Heart right ventricle (tissue), 16 donors: ENCODE data around the gene ABHD2. TPM values are rescaled to one million over a fixed set of nuclear protein-coding genes. Genes with fewer than 3 reads are reported as not detected.

Experiments used
- ATAC-seq, 8 donors: fragments of 200-7000 bp; cut with Tn5 transposase; one replicate each; pipeline ENCODE4 v1.9.1; 2020; ENCODE audit warnings: mild to moderate bottlenecking in 8 of 8, moderate library complexity in 8 of 8, moderate number of reproducible peaks in 1 of 8
- DNase-seq, 2 donors: peaks; one replicate each; pipeline ENCODE4 v3.0.0-alpha.2; 2020
- H3K27ac ChIP-seq, 10 donors: fragments of 200-600 bp; sonication (generic) in 2 of 10; one replicate each; pipeline versions ENCODE4 v1.5.0 to v1.8.0; 2020 to 2022; ENCODE audit warnings: mild to moderate bottlenecking in 3 of 10
- H3K27me3 ChIP-seq, 7 donors: fragments of 200-600 bp; one replicate each; pipeline ENCODE4 v1.8.0; 2021 to 2022; ENCODE audit warnings: mild to moderate bottlenecking in 2 of 7
- H3K36me3 ChIP-seq, 9 donors: fragments of 200-600 bp; sonication (generic) in 1 of 9; one replicate each; pipeline versions ENCODE4 v1.5.0 to v1.8.0; 2020 to 2022; ENCODE audit warnings: mild to moderate bottlenecking in 2 of 9
- H3K4me1 ChIP-seq, 9 donors: fragments of 200-600 bp; sonication (generic) in 1 of 9; one replicate each; pipeline versions ENCODE4 v1.5.0 to v1.8.0; 2020 to 2022; ENCODE audit warnings: mild to moderate bottlenecking in 4 of 9
- H3K4me3 ChIP-seq, 10 donors: fragments of 200-600 bp; sonication (generic) in 2 of 10; one replicate each; pipeline versions ENCODE4 v1.5.0 to v1.8.0; 2020 to 2022; ENCODE audit warnings: mild to moderate bottlenecking in 7 of 10, moderate library complexity in 2 of 10
- H3K9me3 ChIP-seq, 11 donors: fragments of 200-600 bp in 10 of 11; sonication (generic) in 2 of 11; one replicate each; pipeline versions ENCODE4 v1.5.0 to v1.8.0; 2013 to 2022; ENCODE audit warnings: mild to moderate bottlenecking in 2 of 11, control low read depth in 1 of 11, moderate library complexity in 1 of 11
- WGBS, 2 donors: extraction: QIAGEN DNeasy Blood & Tissue Kit; methylation state at CpG; one replicate each; pipeline ENCODE4 v1.1.7; 2013; ENCODE audit warnings: inconsistent platforms in 1 of 2; 5-methylcytosine and 5-hydroxymethylcytosine counted together
- intact Hi-C, 10 donors: fragments of 100-400 bp; cut with DNase I; formaldehyde crosslinking; loops; one replicate each; pipeline versions ENCODE4 v1.11.1 to v1.14.2; 2022
- polyA plus RNA-seq, 2 donors: library from polyadenylated mRNA; stranded (reverse); fragments of 200-250 nt; gene quantifications; one replicate each; pipeline ENCODE4 v1.2.3, GENCODE V29; 2013
- total RNA-seq, 10 donors: library from RNA; stranded (reverse); fragmentation: NEBNext Ultra II Directional in 3 of 10; extraction: Animal tissue kit (Norgen Biotek cat#: 25700) in 3 of 10; gene quantifications; one replicate each; pipeline versions ENCODE4 v1.2.1 to v1.2.4, GENCODE V29; 2021 to 2023
- TF ChIP-seq, protein P1 (sequence below), 9 donors: fragments of 200-600 bp; sonication (generic) in 2 of 9; IDR thresholded peaks; one replicate each; pipeline versions ENCODE4 v1.5.0 to v1.8.0; 2021 to 2022; ENCODE audit warnings: antibody characterized with exemption in 9 of 9, mild to moderate bottlenecking in 5 of 9, moderate library complexity in 1 of 9
- donor health status: Arrhythmogenic right ventricular cardiomyopathy.
- donor health status: ischemic (EF 13 %, LVEDD 7.1; RV severe dilation, severe dysfunction).
- donor health status: healthy with polysubstance abuse.
- donor health status: DM: no; HTN: yes; CAD: no.
- donor health status: DM: no; HTN: no; CAD: no.
- donor health status: ischemic (EF 25% LVEDD 6.9; RV normal size, moderate dysfunction).
- donor health status: ischemic (EF 25% LVEDD 5.7; RV mildly dilated, moderate dysfunction).
- donor health status: healthy.
- donor health status: DM: yes; HTN: yes; CAD: no.
- donor health status: Ischemic cardiomyopathy.
- donor health status: ischemic (EF 35%, LVEDD 5.7; RV mildly dilated, moderate dysfunction).
- donor health status: nonischemic (EF 11% LVEDD 7.7; RV severe dilation, severe dysfunction).
- donor health status: DM: yes; HTN: yes; CAD: no.
- donor health status: PGD.
- donor health status: ischemic (EF 29% LVEDD 5.4; RV normal size, mild dysfunction).
- donor health status: nonischemic (EF 23%, LVEDD 6.1; RV moderate dilation, normal function).

ABHD2 gene
- total and polyA plus RNA-seq, 12 donors, result 9.1 to 201 (median 119) TPM

DNA sequence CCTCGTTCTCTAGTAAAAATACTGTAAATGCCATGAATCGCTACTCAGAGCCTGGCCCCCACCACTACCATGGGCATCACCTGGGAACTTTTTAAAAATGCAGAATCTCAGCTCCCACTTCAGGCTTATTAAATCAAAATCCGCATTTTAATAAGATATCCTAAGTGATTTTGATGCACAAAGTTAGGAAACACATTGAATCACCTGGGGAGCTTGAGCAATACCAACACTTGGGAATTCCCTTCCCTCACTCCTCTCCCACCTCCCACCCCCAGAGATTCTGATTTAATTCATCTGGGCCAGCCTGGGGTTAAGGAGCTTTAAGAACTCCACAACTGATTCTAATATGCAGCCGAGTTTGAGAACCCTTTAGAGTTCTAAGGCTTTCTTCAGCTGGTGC is 106.4 kb downstream of the ABHD2 start:
- ATAC-seq (no peak), DNase-seq (no peak)
- no peak overlapping the region for H3K4me3 ChIP-seq
- 93 to 95% methylated on average over 4 of the region's 4 CpGs for WGBS, 2 donors
- TF ChIP-seq, protein P1, sequence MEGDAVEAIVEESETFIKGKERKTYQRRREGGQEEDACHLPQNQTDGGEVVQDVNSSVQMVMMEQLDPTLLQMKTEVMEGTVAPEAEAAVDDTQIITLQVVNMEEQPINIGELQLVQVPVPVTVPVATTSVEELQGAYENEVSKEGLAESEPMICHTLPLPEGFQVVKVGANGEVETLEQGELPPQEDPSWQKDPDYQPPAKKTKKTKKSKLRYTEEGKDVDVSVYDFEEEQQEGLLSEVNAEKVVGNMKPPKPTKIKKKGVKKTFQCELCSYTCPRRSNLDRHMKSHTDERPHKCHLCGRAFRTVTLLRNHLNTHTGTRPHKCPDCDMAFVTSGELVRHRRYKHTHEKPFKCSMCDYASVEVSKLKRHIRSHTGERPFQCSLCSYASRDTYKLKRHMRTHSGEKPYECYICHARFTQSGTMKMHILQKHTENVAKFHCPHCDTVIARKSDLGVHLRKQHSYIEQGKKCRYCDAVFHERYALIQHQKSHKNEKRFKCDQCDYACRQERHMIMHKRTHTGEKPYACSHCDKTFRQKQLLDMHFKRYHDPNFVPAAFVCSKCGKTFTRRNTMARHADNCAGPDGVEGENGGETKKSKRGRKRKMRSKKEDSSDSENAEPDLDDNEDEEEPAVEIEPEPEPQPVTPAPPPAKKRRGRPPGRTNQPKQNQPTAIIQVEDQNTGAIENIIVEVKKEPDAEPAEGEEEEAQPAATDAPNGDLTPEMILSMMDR (IDR thresholded peaks at IDR 0.05), result no peak
- intact Hi-C loops, result no loop called here
- no peaks in the 10 kb centered on the region for H3K27me3 ChIP-seq
- H3K4me1 ChIP-seq, result peaks cover 0 to 42% (median 23%) of the 10 kb centered on the region in 9 donors
- no peak overlapping the region for H3K27ac ChIP-seq
- peaks cover 0 to 100% (median 67%) of the 10 kb centered on the region in 9 donors for H3K36me3 ChIP-seq
- no peaks in the 10 kb centered on the region for H3K9me3 ChIP-seq

DNA sequence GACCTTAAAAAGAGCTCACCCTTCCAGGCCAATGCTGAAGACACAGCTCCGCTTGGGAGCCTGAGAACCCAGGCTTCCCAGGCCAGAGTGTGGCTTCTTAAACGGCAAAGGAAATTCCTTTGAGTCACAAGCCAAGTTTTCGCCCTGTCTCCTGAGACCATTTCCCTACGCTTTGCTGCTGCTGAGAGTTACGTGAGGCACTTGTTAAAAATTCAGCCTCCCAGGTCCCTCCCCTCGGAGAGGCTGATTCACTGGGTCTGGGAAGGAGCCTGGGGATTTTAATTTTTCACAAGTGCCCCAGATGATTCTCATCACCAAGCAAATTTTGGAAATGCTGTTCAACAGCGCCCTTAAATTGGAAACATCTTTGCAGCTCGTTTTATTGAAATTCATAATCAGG is 107.6 kb downstream of the ABHD2 start:
- TF ChIP-seq, protein P1 (IDR thresholded peaks at IDR 0.05), result no peak
- ATAC-seq (peak in 2 of 8 donors; percentile 20 to 29), DNase-seq (no peak)
- Histone ChIP-seq H3K36me3 (peaks cover 0 to 100% (median 63%) of the 10 kb centered on the region in 9 donors), H3K4me3 (no peak overlapping the region), H3K9me3 (no peaks in the 10 kb centered on the region), H3K27ac (peak overlapping the region in 4 of 10 donors; percentile 46 to 72 (median 56)), H3K4me1 (peaks cover 0 to 53% (median 32%) of the 10 kb centered on the region in 9 donors), H3K27me3 (no peaks in the 10 kb centered on the region)
- WGBS, 2 donors, result 74 to 77% methylated on average over 8 of the region's 8 CpGs
- intact Hi-C loops, result no loop called here

DNA sequence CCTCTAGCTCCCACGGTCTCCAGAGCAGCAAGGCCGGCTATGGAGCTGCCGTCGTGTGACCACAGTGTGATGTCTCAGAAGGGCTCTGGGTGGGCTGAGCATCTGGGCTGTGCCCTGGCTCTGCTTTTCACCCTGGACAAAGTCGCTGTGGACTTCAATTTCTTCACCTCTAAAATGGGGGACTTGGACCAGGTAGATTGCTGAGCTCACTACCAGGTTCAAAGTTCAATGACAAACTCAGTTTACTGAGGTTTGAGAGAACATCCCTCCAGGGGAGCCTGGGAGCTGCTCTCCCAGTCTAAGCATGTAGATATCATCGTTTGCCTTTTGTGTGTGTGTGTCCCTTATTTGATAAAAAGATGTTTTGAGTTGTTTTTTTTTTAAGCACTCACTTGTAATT is 108.0 kb downstream of the ABHD2 start:
- peaks cover 0 to 100% (median 59%) of the 10 kb centered on the region in 9 donors for H3K36me3 ChIP-seq
- peaks cover 0 to 53% (median 32%) of the 10 kb centered on the region in 9 donors for H3K4me1 ChIP-seq
- WGBS, 2 donors, result 86 to 91% methylated on average over 6 of the region's 6 CpGs
- no peaks in the 10 kb centered on the region for H3K9me3 ChIP-seq
- DNase-seq (no peak), ATAC-seq (no peak)
- intact Hi-C loops, result no loop called here
- peak overlapping the region in 4 of 10 donors; percentile 46 to 72 (median 56) for H3K27ac ChIP-seq
- no peaks in the 10 kb centered on the region for H3K27me3 ChIP-seq
- H3K4me3 ChIP-seq, result no peak overlapping the region
- TF ChIP-seq, protein P1 (IDR thresholded peaks at IDR 0.05), result no peak

DNA sequence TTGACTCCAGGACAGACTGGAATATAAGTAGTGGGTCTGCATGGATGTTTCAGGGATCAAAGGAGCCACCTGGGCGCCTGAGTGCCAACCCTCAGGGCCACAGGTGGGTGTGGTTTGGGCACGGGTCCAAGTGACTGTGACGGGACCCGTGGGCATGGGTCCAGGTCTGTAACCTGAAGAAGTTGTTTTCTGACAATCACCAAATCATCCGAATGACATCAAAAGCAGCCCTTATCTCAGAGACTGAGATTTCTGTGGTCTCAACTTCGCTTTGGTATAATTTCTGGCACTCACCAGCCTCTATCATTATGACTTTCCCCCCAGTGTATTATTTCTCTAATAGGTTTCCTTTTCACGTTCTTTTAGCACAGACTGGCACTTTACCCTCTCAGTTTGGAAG is 108.7 kb downstream of the ABHD2 start:
- 51 to 55% methylated on average over 7 of the region's 7 CpGs for WGBS, 2 donors
- TF ChIP-seq, protein P1 (IDR thresholded peaks at IDR 0.05), result no peak
- ATAC-seq (no peak), DNase-seq (no peak)
- no peaks in the 10 kb centered on the region for H3K27me3 ChIP-seq
- H3K9me3 ChIP-seq, result no peaks in the 10 kb centered on the region
- intact Hi-C loops, result no loop called here
- peaks cover 0 to 93% (median 51%) of the 10 kb centered on the region in 9 donors for H3K36me3 ChIP-seq
- peak overlapping the region in 8 of 10 donors; percentile 0 to 72 (median 48) for H3K27ac ChIP-seq
- no peak overlapping the region for H3K4me3 ChIP-seq
- peaks cover 0 to 53% (median 32%) of the 10 kb centered on the region in 9 donors for H3K4me1 ChIP-seq
